NCI-H2196 treated with DMSO at 0.1 percent for 48 hours (cell line): ENCODE data around the gene ZNF197.
"Not testable (repeated sequence)": the region's sequence is repeated elsewhere in the genome, so short reads cannot be mapped to it uniquely, and the experiment has no call there.

ENCODE experiments used
- DNase-seq: peaks from one replicate; lab custom pipeline; 2025; ENCODE audit not compliant: unreplicated experiment; lab: John Stamatoyannopoulos, UW

The ZNF197 gene

DNA sequence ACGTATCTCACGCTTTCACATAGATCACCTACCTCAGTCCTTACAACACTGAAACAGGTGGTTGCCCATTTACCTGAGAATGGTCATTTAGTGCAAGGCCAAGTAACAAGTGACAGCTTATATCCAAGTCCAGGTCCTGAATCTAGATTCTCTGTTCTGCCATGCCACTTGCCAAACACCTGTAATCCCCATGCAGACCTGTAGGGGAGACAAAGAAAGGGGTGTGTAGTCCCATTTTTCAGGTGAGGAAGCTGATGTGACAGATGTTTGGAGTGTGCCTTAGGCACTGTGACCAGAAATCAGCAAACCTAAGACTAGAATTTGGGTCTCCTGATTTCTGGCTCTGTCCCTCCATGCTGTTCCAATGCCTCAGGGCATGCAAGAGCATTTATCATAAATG lies 36.4 kb downstream of the ZNF197 start:
- DNase-seq: no peak

DNA sequence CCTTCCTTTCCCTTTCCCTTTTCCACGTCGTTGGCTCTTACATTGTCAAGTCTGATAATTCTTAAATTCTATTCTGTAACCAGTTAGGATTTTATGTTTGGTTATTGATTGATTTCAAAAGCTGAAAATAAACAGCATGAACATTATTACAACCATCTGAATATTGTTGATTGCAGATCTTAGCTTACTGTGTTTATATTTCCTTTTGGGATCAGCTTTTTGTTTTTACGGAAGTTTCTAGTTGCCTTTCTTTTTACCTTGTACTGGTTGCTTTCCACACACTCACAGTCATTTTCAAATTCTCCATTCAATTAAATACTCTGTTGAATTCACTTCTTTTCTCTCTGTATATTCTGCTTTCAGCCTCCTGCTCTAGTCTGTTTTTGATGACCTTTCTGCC lies 40.3 kb downstream of the ZNF197 start:
- no peak for DNase-seq

GRCh38 chr3:44666346-44666745 lies 41.5 kb downstream of the ZNF197 start:
- DNase-seq: no peak

- DNase-seq: no peak
These were observed 44.9 kb downstream of the ZNF197 start for GRCh38 chr3:44669760-44670159.

DNA sequence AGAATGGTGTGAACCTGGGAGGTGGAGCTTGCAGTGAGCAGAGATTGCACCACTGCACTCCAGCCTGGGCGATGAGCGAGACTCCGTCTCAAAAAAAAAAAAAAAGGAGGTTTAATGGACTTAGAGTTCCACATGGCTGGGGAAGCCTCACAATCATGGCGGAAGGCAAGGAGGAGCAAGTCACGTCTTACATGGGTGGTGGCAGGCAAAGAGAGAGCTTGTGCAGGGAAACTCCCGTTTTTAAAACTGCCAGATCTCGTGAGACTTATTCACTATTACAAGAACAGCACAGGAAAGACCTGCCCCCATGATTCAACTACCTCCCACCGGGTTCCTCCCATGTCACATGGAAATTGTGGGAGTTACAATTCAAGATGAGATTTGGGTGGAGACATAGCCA lies 48.6 kb downstream of the ZNF197 start:
- not testable (repeated sequence) for DNase-seq

DNA sequence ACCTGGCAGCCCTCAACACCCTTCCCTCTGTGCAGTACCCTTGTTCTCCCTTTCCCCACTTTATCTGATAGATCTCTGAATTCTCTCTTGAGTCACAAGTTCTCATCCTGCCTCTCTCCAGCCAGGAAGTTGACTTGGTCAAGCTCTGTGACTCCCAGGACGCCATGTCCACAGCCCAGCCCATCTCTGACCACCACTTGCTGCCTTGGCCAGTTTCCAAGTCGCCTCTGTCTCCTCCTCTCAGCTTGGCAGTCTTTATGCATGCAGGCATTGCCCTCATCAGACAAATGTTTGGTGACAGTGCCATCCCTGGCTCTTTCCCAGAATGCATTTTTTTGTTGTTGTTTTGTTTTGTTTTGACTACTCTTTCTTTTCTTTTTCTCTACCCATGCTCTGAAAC lies 49.4 kb downstream of the ZNF197 start:
- no peak for DNase-seq

DNA sequence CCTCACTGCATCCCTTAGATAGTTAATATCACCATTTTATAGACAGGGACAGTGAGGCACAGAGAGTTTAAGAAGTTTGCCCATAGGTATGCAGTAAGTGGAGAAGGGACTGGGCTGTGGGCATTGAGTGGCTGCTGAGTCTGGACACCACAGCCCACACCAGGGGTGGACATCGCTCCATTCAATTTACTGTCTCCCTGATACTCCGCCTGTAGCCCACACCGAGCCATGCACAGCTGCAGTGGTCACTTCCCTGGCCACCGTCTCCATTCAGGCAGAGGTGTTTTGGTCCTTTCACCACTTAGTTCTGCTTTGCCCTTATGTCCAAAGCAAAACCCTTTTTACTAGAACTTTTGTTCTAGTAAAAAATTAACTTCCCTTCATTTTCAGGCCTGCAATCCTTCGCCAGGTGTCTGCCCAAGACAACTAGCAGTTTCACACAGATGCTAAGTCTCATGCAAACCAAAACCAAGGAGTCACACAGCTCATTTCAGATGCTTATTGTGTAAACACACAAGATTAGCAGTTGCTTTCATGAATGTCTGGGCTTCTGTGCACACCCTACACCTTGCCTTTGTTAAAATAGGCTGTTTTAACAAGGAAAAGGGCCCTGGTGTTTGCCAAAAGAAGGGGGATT lies 53.8 kb downstream of the ZNF197 start:
- no peak for DNase-seq

DNA sequence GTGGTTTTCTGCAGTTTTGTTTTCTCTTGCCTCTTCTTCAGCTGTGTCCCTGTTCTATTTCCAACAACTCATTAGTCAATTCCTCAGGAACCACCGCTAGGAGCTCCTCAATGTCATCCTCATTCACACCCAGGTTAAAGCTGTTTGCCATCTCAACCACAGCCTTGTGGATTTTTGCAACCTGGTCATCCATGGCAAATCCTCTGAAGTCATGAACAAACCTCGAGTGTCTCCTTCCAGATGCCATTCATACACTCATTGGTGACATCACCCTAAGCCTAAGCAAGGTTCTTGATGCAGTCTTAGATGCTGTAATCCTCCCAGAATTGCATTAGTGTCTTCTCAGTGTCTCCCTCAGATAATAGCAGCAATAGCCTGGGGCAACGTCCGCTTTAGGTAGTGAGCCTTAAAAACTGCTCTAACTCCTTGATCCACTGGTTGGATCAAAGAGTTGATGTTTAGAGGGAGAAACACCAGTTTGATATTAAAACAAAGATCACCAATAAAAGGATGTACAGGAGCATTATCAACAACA lies 56.2 kb downstream of the ZNF197 start:
- DNase-seq: no peak

GRCh38 chr3:44682182-44682896 lies 57.5 kb downstream of the ZNF197 start:
- DNase-seq: no peak

- no peak for DNase-seq
These were observed 60.4 kb downstream of the ZNF197 start for GRCh38 chr3:44685128-44685800.

DNA sequence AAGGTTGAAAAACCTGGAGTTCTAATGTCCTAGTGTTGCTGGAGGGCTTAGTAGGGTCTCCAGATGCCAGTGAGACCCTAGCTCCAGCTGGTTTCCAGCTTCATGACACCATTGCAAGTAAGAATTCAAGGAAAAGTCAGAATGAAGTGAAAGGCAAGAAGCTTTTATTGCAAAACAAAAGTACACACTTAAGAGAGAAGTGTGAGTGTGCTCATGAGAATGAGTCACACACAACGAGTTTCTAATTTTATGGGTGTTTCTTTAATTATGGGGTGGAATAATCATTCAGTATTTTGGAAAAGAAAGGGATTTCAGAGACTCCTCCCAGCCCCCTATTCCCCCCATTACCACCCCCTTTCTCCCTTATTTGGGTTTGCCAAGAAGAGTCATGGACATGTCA lies 63.1 kb downstream of the ZNF197 start:
- DNase-seq: no peak
